Bronchial epithelial cell (primary cell): ENCODE measurements around the gene ABTB2. TPM values are rescaled to one million over a fixed set of nuclear protein-coding genes. Genes with fewer than 3 reads are reported as not detected.

ENCODE experiments used
- DNase-seq: peaks from one replicate; pipeline ENCODE4 v3.0.0-alpha.2; 2010; ENCODE audit warnings: low read depth
- FAIRE-seq: peaks from 2 replicates; lab custom pipeline; 2011; peaks lifted over from hg19 to GRCh38; lab: Jason Lieb, UNC
- H3K27me3 ChIP-seq: 2 replicates; pipeline ENCODE4 v1.5.1; 2011; ENCODE audit warnings: low read length; ENCODE audit not compliant: control insufficient read depth, insufficient read depth
- H3K36me3 ChIP-seq: 2 replicates; pipeline ENCODE4 v1.5.1; 2011; ENCODE audit warnings: low read length; ENCODE audit not compliant: control insufficient read depth, insufficient read depth
- H3K4me3 ChIP-seq: 2 replicates; pipeline ENCODE4 v1.5.1; 2011; ENCODE audit warnings: mild to moderate bottlenecking, low read depth, low read length, control low read depth
- total RNA-seq: library from RNA; depleted of rRNA; stranded (reverse); fragments of >200 nt; gene quantifications from 2 replicates; pipeline ENCODE4 v1.2.1, GENCODE V29; 2014
- TF ChIP-seq, protein P1 (sequence below): IDR thresholded peaks from 2 replicates; pipeline ENCODE4 v1.5.1; 2011; ENCODE audit warnings: mild to moderate bottlenecking, moderate library complexity, low read length, control low read depth, inconsistent platforms; ENCODE audit not compliant: insufficient read depth, severe bottlenecking

Gene ABTB2
- total RNA-seq, 1 donor from 2014 or later, result 0.53 TPM

- FAIRE-seq (no peak), DNase-seq (peak; percentile 43)
- H3K36me3 ChIP-seq, result no peaks in the 10 kb centered on the region
- no peaks in the 10 kb centered on the region for H3K27me3 ChIP-seq
- TF ChIP-seq, protein P1, sequence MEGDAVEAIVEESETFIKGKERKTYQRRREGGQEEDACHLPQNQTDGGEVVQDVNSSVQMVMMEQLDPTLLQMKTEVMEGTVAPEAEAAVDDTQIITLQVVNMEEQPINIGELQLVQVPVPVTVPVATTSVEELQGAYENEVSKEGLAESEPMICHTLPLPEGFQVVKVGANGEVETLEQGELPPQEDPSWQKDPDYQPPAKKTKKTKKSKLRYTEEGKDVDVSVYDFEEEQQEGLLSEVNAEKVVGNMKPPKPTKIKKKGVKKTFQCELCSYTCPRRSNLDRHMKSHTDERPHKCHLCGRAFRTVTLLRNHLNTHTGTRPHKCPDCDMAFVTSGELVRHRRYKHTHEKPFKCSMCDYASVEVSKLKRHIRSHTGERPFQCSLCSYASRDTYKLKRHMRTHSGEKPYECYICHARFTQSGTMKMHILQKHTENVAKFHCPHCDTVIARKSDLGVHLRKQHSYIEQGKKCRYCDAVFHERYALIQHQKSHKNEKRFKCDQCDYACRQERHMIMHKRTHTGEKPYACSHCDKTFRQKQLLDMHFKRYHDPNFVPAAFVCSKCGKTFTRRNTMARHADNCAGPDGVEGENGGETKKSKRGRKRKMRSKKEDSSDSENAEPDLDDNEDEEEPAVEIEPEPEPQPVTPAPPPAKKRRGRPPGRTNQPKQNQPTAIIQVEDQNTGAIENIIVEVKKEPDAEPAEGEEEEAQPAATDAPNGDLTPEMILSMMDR, result no peak
- H3K4me3 ChIP-seq, result no peak overlapping the region
Observed at GRCh38 chr11:34185926-34186841, 171.6 kb downstream of the ABTB2 start.

- no peaks in the 10 kb centered on the region for H3K36me3 ChIP-seq
Observed at GRCh38 chr11:34184505-34185015, 173.2 kb downstream of the ABTB2 start.

GRCh38 chr11:34183848-34184391, 173.9 kb downstream of the ABTB2 start:
- FAIRE-seq (no peak), DNase-seq (no peak)
- TF ChIP-seq, protein P1, result no peak
- H3K36me3 ChIP-seq, result no peaks in the 10 kb centered on the region
- no peaks in the 10 kb centered on the region for H3K27me3 ChIP-seq
- no peak overlapping the region for H3K4me3 ChIP-seq

More at GRCh38 chr11:34184505-34185015, 173.2 kb downstream of the ABTB2 start:
- no peak for DNase-seq
- Histone ChIP-seq H3K27me3 (no peaks in the 10 kb centered on the region), H3K4me3 (no peak overlapping the region)
- TF ChIP-seq, protein P1, result no peak
- FAIRE-seq, result no peak

DNA sequence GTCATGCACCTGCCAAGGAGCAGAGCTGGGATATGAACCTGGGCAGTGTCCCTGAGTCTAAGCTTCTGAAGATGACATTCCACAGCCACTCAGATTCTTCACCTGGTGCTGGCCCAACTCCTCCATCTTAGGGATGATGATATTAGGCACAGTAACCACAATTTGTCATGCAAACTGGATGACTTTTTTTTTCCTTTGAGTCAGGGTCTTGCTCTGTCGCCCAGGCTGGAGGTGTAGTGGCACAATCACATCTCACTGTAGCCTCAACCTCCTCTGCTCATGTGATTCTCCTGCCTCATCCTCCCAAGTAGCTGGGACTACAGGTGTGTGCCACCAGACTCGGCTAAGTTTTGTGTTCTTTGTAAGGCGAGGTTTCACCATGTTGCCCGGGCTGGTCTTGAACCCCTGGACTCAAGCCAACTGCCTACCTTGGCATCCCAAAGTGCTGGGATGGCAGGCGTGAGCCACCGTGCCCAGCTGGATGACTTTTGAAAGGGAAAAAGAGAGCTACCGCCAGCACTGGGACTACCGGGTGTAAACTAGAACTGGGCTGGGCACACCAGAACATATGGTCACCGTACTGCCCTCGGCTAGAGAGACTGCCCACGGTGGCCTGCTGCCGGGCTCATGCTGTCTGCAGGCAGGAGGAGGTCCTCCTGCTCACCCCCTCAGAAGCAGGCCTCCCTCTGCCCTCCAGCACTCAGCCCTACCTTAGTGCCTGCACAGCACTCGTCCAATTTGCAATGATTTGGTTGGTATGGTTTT, 174.7 kb downstream of the ABTB2 start:
- Histone ChIP-seq H3K4me3 (no peak overlapping the region), H3K27me3 (no peaks in the 10 kb centered on the region), H3K36me3 (no peaks in the 10 kb centered on the region)
- DNase-seq, result no peak
- TF ChIP-seq, protein P1, result no peak
- peak; percentile 77 for FAIRE-seq

DNA sequence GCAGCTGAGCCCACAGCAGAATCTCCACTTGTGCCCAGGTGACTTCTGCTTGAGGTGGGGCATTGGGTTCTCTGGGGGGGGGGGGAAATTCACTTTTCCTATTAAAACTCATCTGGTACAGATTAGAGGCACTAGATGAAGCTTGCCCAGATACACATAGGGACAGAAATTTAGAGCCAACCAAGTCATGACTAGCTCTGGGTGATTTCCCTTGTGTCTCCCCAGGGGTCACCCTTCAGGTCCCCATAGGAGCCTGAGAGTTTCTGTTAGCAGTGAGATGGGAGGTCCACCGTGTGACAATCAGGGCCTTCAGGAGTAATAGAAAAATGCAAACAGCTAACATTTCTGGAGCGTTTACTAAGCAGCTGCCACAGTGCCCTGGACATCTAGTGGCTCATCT, 175.4 kb downstream of the ABTB2 start:
- Histone ChIP-seq H3K27me3 (no peaks in the 10 kb centered on the region), H3K36me3 (no peaks in the 10 kb centered on the region), H3K4me3 (no peak overlapping the region)
- TF ChIP-seq, protein P1, result no peak
- FAIRE-seq, result no peak
- no peak for DNase-seq
